Measurements from ENCODE around the gene PLCB4. TPM values are rescaled to one million over a fixed set of nuclear protein-coding genes. Genes with fewer than 3 reads are reported as not detected.
A peak's percentile ranks its signal among the peaks of the same experiment; 100 is the strongest.

PLCB4 gene
- total RNA-seq, 1 experiment from 2014 or later, result 10.1 TPM

GRCh38 chr20:9021699-9022098, 47.2 kb upstream of the PLCB4 start:
- no peak for TF ChIP-seq CTCF (conservative IDR thresholded peaks at IDR 0.05)
- no peak overlapping the region for H2BK15ac ChIP-seq (ENCODE audit: low read depth, low read length)
- Mint-ChIP-seq H3K4me3 (no peak overlapping the region), H3K9me3 (no peaks in the 10 kb centered on the region; a peak in 1 of 5 replicates), H3K27ac (peak overlapping the region; percentile 28 to 85 (median 61); a peak in 4 of 7 replicates), H3K4me1 (peaks cover 59 to 66% of the 10 kb centered on the region in 2 experiments), H3K36me3 (ENCODE audit: insufficient read depth in 1 of 3, low read depth in 3 of 3) (no peaks in the 10 kb centered on the region; a peak in 2 of 7 replicates), H3K27me3 (ENCODE audit: low read depth) (no peaks in the 10 kb centered on the region; the same call in 1 of the 2 replicates)
- no peaks in the 10 kb centered on the region for H4K20me1 ChIP-seq (ENCODE audit: control insufficient read depth, insufficient read depth, insufficient read length)
- no peak overlapping the region for H3K9ac ChIP-seq (ENCODE audit: extremely low read depth, insufficient read length, low read length)
- no peak overlapping the region for H4K5ac ChIP-seq (ENCODE audit: insufficient read length, low read depth, low read length)
- no peak overlapping the region for H2BK20ac ChIP-seq (ENCODE audit: low read depth, low read length, poor library complexity, severe bottlenecking)
- H3K27me3 ChIP-seq (ENCODE audit: insufficient read depth, low read length), result no peaks in the 10 kb centered on the region
- no peaks in the 10 kb centered on the region for H3K79me2 ChIP-seq (ENCODE audit: insufficient read depth, low read length)
- H3K23me2 ChIP-seq (ENCODE audit: insufficient read length, low read depth, low read length, poor library complexity, severe bottlenecking), result no peaks in the 10 kb centered on the region
- no peak overlapping the region for H2BK5ac ChIP-seq (ENCODE audit: insufficient read length, low read length)
- no peak overlapping the region for H2BK12ac ChIP-seq (ENCODE audit: insufficient read length, low read depth, low read length)
- no peak overlapping the region for H3K23ac ChIP-seq (ENCODE audit: insufficient read length, low read depth, low read length)
- no peak overlapping the region for H3K4ac ChIP-seq (ENCODE audit: low read depth, low read length)
- peaks cover 8% of the 10 kb centered on the region for H3K4me1 ChIP-seq (ENCODE audit: insufficient read depth, low read length)
- no peak overlapping the region for H3T11ph ChIP-seq (ENCODE audit: low read length)
- H3K9me3 ChIP-seq (ENCODE audit: control insufficient read depth, low read depth, low read length), result no peaks in the 10 kb centered on the region
- H3K27ac ChIP-seq (ENCODE audit: insufficient read length, low read depth, low read length), result no peak overlapping the region
- no peak overlapping the region for H2AK5ac ChIP-seq (ENCODE audit: insufficient read length, low read length)
- H2AFZ ChIP-seq (ENCODE audit: low read length), result no peak overlapping the region
- no peak overlapping the region for H2BK120ac ChIP-seq (ENCODE audit: low read depth, low read length, poor library complexity, severe bottlenecking)
- H4K91ac ChIP-seq (ENCODE audit: insufficient read length, low read depth, low read length), result no peak overlapping the region
- H3K18ac ChIP-seq (ENCODE audit: insufficient read length, low read depth, low read length), result no peak overlapping the region
- no peak overlapping the region for H3K4me2 ChIP-seq (ENCODE audit: insufficient read depth, insufficient read length, low read length)
- H3K79me1 ChIP-seq (ENCODE audit: insufficient read depth, low read depth, low read length, poor library complexity, severe bottlenecking), result no peaks in the 10 kb centered on the region
- peak; percentile 58 for DNase-seq
- no peak overlapping the region for H3K56ac ChIP-seq (ENCODE audit: insufficient read length, low read depth, low read length)
- no CpG with 5 or more reads among the region's 2 CpGs for WGBS (ENCODE audit: extremely low coverage, insufficient read length, low lambda C conversion rate)
- no peak overlapping the region for H3K14ac ChIP-seq (ENCODE audit: insufficient read depth, low read length)
- H4K8ac ChIP-seq (replicated peaks; ENCODE audit: insufficient read length, low read depth, low read length), result no peak overlapping the region
